GM12892 (cell line): Measurements from ENCODE around the gene PRTN3.

ENCODE experiments used
- DNase-seq: peaks from one replicate; pipeline ENCODE4 v3.0.0; 2011; ENCODE audit not compliant: insufficient read length
- FAIRE-seq: peaks from 2 replicates; lab custom pipeline; 2011; peaks lifted over from hg19 to GRCh38; lab: Jason Lieb, UNC
- POLR2A ChIP-seq: IDR thresholded peaks from 2 replicates; pipeline ENCODE4 v1.6.1; 2011; ENCODE audit warnings: low read depth, low read length, control low read depth
- POLR2AphosphoS5 ChIP-seq: IDR thresholded peaks from 2 replicates; pipeline ENCODE4 v1.6.1; 2011; ENCODE audit warnings: low read depth, low read length, control low read depth
- TAF1 ChIP-seq: IDR thresholded peaks from 2 replicates; pipeline ENCODE4 v1.6.1; 2011; ENCODE audit warnings: low read depth, mild to moderate bottlenecking, control low read depth, low read length, borderline replicate concordance

Gene PRTN3

DNA sequence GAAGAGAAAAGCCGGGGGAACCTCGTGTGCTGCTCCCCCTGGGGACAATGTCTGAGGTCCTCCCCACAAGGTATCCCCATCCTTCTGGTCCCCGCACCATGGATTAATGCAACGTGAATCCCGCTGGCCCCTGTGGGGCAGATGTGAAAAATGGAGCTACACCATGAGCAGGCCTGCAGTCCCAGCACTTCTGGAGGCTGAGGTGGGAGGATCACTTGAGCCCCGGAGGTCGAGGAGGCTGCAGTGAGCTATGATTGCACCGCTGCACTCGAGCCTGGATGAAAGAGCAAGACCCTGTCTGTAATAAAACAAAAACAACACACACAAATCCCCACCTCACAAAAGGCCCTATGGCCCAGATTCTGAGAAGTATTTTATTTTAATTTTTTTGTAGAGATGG is 17.5 kb downstream of the PRTN3 start:
- no peak for TF ChIP-seq TAF1
- no peak for TF ChIP-seq POLR2A
- no peak for TF ChIP-seq POLR2AphosphoS5
- FAIRE-seq, result no peak
- DNase-seq, result no peak

DNA sequence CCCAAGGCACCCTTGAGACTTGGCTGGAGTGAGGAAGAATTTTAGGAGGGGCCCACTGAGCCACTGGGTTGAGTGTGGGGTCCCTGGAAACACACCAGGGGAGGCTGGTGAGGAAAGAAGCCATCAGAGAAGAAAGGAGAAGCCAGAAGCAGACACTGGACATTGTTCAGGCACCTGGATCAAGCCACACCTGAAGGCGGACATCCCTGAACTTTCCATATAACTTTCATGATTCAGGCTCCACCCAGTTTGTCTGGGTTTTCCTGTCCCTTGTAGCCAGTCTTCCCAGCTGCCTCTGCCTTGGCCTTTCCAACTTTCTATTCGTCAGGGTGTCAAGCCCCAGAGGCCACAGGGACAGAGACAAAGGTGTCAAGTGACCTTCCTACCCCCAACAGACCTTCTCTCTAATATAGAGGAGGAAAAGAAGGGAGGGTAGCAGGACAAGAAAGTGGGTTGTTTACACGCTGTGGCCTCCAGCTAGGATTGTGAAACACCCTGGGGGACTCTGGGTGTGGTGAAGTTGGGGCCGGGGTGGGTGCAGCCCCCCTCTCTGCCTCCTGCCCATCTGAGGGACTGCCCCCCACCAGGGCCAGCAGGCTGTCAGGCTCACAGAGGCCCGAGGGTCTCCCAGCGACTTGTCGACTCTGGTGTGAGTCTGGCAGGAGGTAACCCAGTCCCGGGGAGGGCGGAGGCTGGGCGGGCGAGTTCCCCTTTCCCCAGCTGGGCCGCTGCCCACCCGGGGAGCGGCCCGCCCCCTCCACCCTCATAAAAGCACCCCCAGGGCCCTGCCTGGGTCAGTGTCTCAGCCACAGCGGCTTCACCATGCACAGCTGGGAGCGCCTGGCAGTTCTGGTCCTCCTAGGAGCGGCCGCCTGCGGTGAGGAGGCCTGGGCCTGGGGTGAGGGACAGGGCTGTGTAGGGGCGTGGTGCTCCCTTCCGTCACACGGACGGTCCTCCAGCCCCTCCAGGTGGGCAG is 18.4 kb downstream of the PRTN3 start, which contains the start of gene CFD:
CFD (plus strand) TSS at position 797 of the 976 bp plus-strand sequence; CDS start at position 823, 26 bp downstream.
- TF ChIP-seq POLR2A (no peak), TAF1 (no peak), POLR2AphosphoS5 (no peak)
- FAIRE-seq (no peak), DNase-seq (no peak)

DNA sequence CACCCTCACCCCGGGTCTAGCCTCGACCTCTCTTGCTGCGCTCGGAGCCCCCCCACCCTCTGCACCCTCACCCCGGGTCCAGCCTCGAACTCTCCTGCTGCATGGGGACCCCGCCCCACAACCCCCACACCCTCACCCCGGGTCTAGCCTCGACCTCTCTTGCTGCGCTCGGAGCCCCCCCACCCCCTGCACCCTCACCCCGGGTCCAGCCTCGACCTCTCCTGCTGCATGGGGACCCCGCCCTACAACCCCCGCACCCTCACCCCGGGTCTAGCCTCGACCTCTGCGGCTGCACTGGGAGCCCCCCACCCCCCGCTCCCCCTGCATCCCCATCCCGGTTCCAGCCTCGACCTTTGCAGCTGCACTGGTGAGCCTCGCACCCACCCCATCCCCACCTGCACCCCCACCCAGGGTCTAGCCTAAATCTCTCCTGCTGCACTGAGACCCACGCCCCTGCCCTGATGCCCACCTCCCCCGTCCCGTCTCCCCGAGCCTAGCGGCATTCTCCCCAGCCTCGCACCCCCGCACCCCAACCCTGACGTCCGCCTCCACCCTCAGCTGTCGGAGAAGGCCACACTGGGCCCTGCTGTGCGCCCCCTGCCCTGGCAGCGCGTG is 20.4 kb downstream of the PRTN3 start:
- FAIRE-seq, result no peak
- TF ChIP-seq POLR2A (no peak), POLR2AphosphoS5 (no peak), TAF1 (no peak)
- DNase-seq, result no peak

DNA sequence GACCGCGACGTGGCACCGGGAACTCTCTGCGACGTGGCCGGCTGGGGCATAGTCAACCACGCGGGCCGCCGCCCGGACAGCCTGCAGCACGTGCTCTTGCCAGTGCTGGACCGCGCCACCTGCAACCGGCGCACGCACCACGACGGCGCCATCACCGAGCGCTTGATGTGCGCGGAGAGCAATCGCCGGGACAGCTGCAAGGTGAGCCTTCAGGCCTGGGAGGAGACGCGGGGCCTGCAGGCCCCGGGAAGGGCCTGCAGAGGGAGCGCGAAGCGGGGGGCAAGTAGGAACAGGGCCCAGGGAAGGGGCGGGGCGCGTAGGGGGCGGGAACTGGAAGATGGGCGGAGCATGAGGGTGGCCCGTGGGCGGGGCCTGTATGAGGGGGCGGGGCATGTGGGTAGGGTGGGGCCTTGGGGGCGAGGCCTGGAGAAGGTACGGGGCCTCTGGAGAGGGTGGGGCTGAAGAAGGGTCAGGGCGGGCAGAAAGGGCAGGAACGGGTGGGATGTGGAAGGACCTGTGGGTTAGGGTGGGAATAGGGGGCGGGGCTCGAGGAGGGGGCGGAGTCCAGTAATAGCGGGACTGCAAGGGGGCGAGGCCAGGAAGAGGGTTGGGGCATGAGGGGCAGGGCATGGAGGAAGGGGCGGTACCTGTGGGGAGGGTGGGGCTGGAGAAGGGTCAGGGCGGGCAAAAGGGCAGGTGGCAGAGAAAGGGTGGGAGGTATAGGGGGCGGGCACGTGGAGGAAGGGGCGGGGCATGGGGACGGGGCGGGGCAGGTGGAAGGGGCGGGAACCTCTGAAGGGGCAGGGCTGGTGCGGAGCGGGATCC is 21.2 kb downstream of the PRTN3 start:
- no peak for TF ChIP-seq POLR2AphosphoS5
- TF ChIP-seq TAF1, result no peak
- no peak for TF ChIP-seq POLR2A
- peak; percentile 82 for DNase-seq
- peak; percentile 60 for FAIRE-seq

DNA sequence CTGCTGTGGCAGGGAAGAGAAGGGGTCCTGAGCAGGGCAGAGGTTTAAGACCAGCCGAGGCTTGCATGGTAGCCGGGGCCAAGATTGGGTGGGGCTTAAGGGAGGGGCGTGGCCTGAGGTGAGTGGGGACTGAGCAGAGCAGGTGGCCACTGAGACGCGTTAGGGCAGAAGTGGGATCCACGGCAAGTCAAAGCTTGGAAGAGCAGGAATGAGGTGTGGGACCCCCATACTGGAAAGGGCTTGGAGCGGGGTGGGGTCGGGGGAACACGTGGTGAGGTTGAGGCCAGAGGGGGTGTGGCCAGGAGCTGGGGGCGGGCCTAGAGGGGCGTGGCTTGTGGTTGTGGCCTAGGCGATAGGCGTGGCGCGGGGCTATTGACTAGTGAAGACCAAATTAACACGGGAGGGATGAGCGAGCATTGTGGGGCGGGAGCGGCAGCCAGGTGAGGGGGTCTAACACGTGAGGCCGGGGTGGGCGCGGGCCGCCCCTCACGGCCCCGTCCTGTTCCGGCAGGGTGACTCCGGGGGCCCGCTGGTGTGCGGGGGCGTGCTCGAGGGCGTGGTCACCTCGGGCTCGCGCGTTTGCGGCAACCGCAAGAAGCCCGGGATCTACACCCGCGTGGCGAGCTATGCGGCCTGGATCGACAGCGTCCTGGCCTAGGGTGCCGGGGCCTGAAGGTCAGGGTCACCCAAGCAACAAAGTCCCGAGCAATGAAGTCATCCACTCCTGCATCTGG is 21.9 kb downstream of the PRTN3 start:
- DNase-seq (peak; percentile 78), FAIRE-seq (peak; percentile 84)
- TF ChIP-seq POLR2A (no peak), POLR2AphosphoS5 (no peak), TAF1 (no peak)

DNA sequence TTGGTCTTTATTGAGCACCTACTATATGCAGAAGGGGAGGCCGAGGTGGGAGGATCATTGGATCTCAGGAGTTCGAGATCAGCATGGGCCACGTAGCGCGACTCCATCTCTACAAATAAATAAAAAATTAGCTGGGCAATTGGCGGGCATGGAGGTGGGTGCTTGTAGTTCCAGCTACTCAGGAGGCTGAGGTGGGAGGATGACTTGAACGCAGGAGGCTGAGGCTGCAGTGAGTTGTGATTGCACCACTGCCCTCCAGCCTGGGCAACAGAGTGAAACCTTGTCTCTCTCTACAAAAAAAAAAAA is 22.5 kb downstream of the PRTN3 start:
- no peak for FAIRE-seq
- no peak for DNase-seq
- TF ChIP-seq POLR2A (no peak), POLR2AphosphoS5 (no peak), TAF1 (no peak)

DNA sequence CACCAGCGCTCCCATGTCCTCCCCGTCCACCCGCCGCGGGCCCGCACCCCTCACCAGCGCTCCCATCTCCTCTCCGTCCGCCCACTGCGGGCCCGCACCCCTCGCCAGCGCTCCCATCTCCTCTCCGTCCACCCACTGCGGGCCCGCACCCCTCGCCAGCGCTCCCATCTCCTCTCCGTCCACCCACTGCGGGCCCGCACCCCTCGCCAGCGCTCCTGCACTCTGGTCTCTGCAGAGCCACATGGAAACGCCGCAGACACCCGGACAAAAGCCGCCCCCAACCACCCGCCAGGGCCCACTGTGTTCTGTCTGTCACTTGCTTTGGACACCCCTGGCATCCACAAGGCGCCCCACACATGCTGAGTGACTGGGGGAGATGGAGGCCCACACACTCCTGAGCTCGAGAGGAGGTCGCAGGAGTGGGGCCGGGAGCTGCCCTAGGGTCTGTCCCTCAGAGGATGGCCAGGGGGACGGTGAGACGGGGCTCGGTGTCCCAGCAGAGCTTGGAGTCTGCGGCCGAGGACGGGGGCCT is 26.0 kb downstream of the PRTN3 start:
- no peak for FAIRE-seq
- TF ChIP-seq POLR2A (no peak), TAF1 (no peak), POLR2AphosphoS5 (no peak)
- no peak for DNase-seq

DNA sequence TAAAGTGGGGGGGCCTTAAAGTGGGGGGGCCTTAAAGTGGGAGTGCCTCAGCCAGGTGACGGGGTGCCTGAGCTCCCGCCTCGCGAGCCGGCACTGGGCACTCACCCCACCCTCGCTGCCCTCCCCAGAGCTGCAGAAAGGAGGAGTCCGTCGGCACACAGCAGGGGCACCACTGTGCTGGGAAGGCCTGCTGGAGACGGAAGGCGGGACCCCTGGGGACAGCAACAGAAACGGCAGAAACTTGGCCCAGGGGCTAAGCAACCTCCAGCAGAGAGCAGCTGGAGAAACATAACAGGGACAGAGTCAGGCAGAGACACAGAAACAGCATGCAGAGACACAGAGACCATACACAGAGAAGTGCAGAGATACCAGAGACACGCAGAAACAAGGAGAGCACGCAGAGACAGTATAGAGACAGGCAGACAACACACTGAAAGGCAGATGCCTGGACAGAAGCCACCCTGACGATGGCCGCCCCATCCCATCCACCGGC is 26.5 kb downstream of the PRTN3 start:
- no peak for TF ChIP-seq POLR2A
- no peak for FAIRE-seq
- DNase-seq, result no peak

DNA sequence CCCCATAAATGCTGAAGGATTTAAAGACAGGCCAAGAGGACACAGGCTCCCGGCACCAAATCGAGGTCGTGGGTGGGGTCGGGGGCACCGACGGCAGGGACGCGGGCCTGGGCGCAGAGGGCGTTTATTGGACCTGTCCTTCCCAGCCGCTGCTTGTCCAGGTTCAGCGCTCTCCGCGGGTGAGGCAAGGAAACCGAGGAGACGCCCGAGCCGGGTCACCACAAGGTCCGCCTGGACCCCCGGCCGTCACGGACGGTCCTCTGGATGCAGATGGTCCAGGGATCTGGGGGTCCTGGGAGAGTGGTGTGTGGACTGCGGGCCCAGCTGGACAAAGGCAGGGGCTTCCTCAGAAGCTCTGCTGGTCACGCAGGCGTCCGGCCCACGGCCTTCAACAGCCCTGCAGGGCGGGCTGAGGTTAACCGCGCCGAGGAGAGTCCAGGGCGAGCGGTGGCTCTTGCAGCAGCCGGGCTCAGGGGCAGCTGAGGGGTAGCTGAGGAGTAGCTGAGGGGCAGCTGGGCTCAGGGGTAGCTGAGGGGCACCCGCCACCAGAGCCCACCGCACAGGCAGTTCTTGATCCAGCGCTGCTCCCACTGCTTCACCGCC is 27.2 kb downstream of the PRTN3 start:
- FAIRE-seq (no peak), DNase-seq (no peak)
- TF ChIP-seq POLR2A (no peak), TAF1 (no peak), POLR2AphosphoS5 (no peak)
